GM12874 (cell line): Measurements from ENCODE around the gene DNAI1.

Experiments used
- TF ChIP-seq, protein P1 (sequence below): IDR thresholded peaks from 2 replicates; pipeline ENCODE4 v1.5.1; 2011; ENCODE audit warnings: low read depth, mild to moderate bottlenecking, control low read depth, low read length, moderate library complexity; ENCODE audit not compliant: insufficient read depth

The DNAI1 gene

GRCh38 chr9:34498553-34498952 is 39.9 kb downstream of the DNAI1 start:
- TF ChIP-seq, protein P1, sequence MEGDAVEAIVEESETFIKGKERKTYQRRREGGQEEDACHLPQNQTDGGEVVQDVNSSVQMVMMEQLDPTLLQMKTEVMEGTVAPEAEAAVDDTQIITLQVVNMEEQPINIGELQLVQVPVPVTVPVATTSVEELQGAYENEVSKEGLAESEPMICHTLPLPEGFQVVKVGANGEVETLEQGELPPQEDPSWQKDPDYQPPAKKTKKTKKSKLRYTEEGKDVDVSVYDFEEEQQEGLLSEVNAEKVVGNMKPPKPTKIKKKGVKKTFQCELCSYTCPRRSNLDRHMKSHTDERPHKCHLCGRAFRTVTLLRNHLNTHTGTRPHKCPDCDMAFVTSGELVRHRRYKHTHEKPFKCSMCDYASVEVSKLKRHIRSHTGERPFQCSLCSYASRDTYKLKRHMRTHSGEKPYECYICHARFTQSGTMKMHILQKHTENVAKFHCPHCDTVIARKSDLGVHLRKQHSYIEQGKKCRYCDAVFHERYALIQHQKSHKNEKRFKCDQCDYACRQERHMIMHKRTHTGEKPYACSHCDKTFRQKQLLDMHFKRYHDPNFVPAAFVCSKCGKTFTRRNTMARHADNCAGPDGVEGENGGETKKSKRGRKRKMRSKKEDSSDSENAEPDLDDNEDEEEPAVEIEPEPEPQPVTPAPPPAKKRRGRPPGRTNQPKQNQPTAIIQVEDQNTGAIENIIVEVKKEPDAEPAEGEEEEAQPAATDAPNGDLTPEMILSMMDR, result no peak

DNA sequence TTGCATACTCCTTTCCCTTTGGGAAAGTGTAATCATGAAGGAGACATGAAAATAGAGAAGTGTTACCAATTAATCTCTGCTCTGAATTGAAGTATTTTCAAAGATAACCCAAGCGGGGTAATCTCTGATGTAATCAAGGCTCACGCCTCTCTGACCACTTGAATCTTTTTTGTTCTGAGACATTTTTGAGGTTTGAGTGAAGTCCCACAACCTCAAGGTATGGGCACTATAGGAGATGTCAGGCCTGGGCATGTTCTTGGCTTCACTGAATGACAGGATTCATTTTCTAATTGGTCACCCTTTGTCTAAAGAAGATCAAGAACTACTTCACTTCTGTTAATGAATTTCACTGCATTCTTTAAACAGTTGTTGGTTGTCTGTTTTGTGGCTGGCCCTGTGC is 40.5 kb downstream of the DNAI1 start:
- TF ChIP-seq, protein P1, result no peak

GRCh38 chr9:34500623-34501267 is 42.1 kb downstream of the DNAI1 start:
- TF ChIP-seq, protein P1, result peak; percentile 95

GRCh38 chr9:34501372-34501771 is 42.8 kb downstream of the DNAI1 start:
- TF ChIP-seq, protein P1, result no peak

- TF ChIP-seq, protein P1, result no peak
These were observed 43.4 kb downstream of the DNAI1 start for GRCh38 chr9:34501889-34502425.

DNA sequence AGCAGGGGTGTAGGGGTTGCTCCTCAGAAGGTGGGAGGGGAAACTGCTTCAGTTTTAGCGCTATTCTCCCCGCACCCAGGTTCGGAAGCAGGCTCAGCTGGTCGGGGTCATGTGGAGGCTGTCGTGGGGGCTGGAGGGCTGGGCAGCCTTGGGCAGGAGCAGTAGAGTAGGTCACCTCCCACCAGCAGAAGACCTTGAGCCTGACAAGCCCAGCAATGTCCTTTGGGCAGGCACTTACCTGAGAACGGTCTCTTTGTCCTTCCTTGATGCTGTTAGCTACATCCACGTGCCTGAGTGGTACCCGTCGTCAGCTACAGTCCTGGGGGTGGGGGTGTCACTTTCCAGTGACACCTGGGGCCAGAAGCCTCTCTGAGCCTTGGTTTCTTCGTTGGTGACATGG is 43.9 kb downstream of the DNAI1 start:
- TF ChIP-seq, protein P1, result no peak

DNA sequence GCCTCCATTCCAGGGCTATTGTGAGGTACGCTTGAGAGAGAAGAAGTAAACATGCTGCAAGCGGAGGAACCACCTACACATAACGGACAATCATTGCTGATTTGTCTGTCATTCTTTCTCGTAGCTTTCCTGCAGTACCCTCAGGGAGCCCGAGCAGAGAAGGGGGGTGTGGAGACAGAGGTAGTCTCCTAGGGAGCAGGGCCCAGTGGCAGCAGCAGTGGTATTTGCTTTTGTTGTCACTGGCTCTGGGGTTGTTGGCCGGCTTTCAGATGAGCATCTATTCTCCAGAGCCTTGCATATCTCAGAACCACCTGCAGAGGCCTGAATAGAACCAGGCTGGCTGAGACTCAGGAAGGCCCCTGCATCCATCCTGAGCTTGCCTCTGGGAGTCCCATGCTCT is 44.3 kb downstream of the DNAI1 start:
- TF ChIP-seq, protein P1, result no peak
